HAP-1 (cell line): ENCODE data around the gene C1orf21.

ENCODE experiments used
- DNase-seq, 2 experiments: peaks; one replicate each; pipeline ENCODE4 v3.0.0-alpha.2; 2016 to 2020; ENCODE audit warnings: low spot score in 2 of 2
- H3K27me3 ChIP-seq: fragments of 250-450 bp; sonication (Bioruptor Pico); 2 replicates; pipeline ENCODE4 v1.5.1; 2020; ENCODE audit warnings: low read depth, mild to moderate bottlenecking, moderate library complexity
- H3K36me3 ChIP-seq: fragments of 250-450 bp; sonication (Bioruptor Pico); replicated peaks from 2 replicates; pipeline ENCODE4 v1.5.1; 2020; ENCODE audit warnings: mild to moderate bottlenecking
- H3K4me1 ChIP-seq: fragments of 250-450 bp; sonication (Bioruptor Pico); 2 replicates; pipeline ENCODE4 v1.5.1; 2020; ENCODE audit warnings: mild to moderate bottlenecking
- H3K4me3 ChIP-seq: fragments of 250-450 bp; sonication (Bioruptor Pico); 2 replicates; pipeline ENCODE4 v1.5.1; 2020; ENCODE audit warnings: mild to moderate bottlenecking, moderate library complexity
- H3K9me3 ChIP-seq: fragments of 250-450 bp; sonication (Bioruptor Pico); 2 replicates; pipeline ENCODE4 v1.5.1; 2020; ENCODE audit warnings: mild to moderate bottlenecking, moderate library complexity
- in situ Hi-C: fragments of 300-500 bp; cut with MboI; formaldehyde crosslinking; loops from 3 replicates; pipeline ENCODE4 v1.14.3; 2020; ENCODE audit warnings: low sequenced_read_pairs, inconsistent platforms, mixed read lengths

C1orf21 gene

DNA sequence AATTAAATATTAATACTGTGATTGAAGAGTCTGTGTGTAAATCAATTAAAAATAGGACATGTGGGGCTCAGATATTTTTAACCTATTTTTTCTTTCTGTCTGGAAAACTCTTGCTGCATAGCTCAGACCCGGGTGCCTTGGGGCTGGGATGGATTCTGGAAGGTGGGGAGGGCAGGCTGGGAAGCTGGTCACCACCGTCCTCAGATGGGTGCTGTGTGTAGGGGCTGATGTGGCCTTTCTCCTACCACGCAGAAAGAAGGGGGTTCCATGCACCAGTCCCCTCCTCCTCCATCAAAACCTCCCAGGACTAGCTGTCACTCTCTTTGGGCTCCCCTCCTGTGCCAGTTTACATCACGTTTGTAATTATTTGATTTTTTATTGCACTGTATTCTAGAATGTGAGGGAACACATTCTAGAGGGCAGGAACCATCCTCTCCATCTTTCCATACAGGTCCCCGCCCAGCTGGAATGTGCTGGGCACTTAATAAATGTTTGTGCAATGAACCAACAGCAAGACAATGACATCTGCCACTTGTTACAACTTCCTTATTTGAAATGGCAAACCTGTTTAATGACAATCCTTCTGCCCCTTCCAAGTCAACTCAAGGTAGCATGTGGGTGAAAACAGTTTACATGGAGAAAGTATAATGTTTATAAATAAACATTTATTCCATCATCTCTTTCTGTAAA lies 263.5 kb downstream of the C1orf21 start:
- DNase-seq, result no peak
- in situ Hi-C loops, result no loop called here
- no peak overlapping the region for H3K4me3 ChIP-seq

DNA sequence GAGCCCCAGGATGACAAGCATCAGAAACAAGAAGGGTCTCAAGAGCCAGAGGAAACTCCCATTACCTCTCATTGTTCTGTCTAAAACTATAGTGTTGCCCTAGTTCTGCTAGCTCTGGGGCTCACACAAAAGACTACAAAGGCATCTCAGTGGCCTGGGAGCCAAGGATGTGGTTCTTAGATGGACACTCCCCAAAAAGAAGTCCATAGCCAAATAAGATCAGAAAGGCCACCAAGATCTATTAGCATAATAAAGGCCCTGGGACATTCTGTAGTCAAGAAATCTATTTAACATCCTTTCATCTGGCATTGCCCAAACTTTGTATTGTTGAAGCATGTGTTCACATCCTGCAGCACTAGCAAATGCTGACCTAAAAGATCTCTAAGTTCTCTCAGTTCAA lies 268.4 kb downstream of the C1orf21 start:
- Histone ChIP-seq H3K4me1 (no peaks in the 10 kb centered on the region), H3K9me3 (no peaks in the 10 kb centered on the region), H3K36me3 (no peaks in the 10 kb centered on the region), H3K27me3 (no peaks in the 10 kb centered on the region), H3K4me3 (no peak overlapping the region)
- in situ Hi-C loops, result no loop called here
- no peak for DNase-seq

More for the DNA sequence above, 263.5 kb downstream of the C1orf21 start:
- Histone ChIP-seq H3K9me3 (no peaks in the 10 kb centered on the region), H3K36me3 (no peaks in the 10 kb centered on the region), H3K27me3 (no peaks in the 10 kb centered on the region), H3K4me1 (no peaks in the 10 kb centered on the region)

DNA sequence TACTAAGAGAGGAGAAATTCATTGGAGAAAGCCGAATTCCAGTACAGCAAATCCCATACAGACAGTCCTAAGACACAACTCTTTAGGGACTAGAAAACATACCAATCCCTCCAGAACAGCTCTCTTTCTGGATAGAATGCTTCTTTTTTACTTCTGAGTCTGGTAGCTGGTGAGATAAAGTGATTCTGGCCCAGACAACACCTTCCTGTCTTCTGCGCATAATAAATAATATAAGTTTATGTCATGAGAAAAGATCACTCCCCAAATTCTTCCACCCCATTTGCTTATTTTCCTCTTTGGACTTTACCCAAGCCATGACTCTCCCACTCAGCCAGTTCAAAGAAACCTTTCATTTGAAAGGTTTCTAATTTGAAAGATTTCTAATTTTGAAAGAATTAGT lies 269.4 kb downstream of the C1orf21 start:
- no peaks in the 10 kb centered on the region for H3K4me1 ChIP-seq
- in situ Hi-C loops, result no loop called here
- no peak for DNase-seq
- H3K4me3 ChIP-seq, result no peak overlapping the region
- H3K9me3 ChIP-seq, result no peaks in the 10 kb centered on the region
- no peaks in the 10 kb centered on the region for H3K27me3 ChIP-seq
- no peaks in the 10 kb centered on the region for H3K36me3 ChIP-seq

DNA sequence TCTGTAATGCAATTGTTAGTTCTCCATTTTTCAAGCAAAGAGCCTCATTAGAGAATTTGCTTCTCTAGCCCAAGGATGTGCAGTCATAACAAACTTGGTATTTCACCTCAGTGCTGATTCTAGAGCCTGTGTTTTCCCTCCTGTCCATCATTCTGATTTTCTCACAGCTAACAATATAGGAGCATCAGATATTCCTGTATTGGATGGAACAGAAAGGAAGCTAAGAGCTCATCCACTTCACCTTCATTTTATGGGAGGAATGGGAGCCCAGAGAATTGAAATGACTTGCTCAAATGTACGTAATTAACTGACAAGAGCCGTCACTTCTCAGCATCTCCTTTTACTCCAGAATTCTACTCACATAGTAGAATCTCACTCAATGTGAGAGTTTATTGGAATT lies 271.2 kb downstream of the C1orf21 start:
- Histone ChIP-seq H3K27me3 (no peaks in the 10 kb centered on the region), H3K4me3 (no peak overlapping the region), H3K4me1 (no peaks in the 10 kb centered on the region), H3K36me3 (no peaks in the 10 kb centered on the region), H3K9me3 (no peaks in the 10 kb centered on the region)
- no peak for DNase-seq
- in situ Hi-C loops, result no loop called here

DNA sequence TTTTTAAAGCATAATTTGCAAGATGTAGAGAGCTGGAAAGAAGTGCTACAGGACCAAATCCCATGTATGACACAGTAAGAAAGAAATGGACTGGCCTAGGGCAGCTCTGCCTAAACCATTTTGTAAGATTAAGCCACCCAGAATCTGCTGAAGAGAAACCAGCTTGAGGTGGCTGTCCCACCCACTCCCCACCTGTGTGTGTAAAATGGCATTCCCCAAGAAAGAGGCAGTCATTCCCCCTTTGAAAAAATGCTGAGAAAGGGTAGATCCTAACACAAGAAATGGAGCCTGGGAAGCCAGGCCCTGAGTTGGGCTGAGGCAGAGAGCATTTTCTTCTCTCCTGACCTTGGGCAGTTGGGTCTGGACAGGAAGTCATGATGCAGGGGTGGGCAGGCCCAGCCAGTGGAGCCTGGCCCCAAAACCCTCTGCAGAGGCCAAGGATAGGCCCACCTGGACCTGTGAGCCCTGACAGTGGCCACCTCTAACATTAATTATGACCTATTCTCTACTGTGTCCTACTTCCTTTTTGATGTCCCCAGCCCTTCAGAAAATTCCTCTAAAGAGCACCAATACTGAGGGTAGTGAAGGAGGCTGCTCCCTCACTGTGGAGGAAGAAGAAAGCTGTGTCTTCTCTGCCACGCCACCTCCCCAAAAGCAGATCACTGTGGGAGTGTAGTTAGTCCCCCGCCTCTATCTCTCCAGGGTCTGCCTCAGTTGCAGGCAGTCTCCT lies 273.8 kb downstream of the C1orf21 start:
- no peak for DNase-seq
- no peaks in the 10 kb centered on the region for H3K27me3 ChIP-seq
- H3K36me3 ChIP-seq, result no peaks in the 10 kb centered on the region
- H3K4me1 ChIP-seq, result no peaks in the 10 kb centered on the region
- H3K4me3 ChIP-seq, result no peak overlapping the region
- in situ Hi-C loops, result loop anchor here (10.0 kb wide), 1 partner anchor 276 kb away; the partner anchor contains the start of gene C1orf21
- H3K9me3 ChIP-seq, result no peaks in the 10 kb centered on the region

DNA sequence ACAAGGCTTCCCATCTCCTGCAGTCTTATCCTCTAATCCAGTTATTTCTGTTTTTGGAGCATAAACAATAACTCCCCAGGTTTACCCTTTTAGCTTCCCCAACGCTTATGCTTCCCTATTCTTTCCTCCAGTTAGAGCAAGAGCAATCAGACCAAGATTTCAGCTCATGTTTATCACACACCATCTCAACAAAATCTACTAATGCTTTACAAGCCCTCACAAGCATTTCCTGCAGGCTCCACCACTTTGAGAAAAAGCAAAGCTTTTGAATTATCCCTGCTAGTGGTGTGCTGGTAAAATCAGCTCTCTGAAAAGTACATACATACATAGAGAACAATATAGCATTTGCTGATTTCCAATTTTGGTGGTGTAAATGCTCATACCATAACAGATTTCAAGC lies 275.0 kb downstream of the C1orf21 start:
- in situ Hi-C loops, result loop anchor here (10.0 kb wide), 1 partner anchor 277 kb away; the partner anchor contains the start of gene C1orf21
- no peak overlapping the region for H3K4me3 ChIP-seq
- no peaks in the 10 kb centered on the region for H3K36me3 ChIP-seq
- no peak for DNase-seq
- no peaks in the 10 kb centered on the region for H3K9me3 ChIP-seq
- no peaks in the 10 kb centered on the region for H3K27me3 ChIP-seq
- no peaks in the 10 kb centered on the region for H3K4me1 ChIP-seq

DNA sequence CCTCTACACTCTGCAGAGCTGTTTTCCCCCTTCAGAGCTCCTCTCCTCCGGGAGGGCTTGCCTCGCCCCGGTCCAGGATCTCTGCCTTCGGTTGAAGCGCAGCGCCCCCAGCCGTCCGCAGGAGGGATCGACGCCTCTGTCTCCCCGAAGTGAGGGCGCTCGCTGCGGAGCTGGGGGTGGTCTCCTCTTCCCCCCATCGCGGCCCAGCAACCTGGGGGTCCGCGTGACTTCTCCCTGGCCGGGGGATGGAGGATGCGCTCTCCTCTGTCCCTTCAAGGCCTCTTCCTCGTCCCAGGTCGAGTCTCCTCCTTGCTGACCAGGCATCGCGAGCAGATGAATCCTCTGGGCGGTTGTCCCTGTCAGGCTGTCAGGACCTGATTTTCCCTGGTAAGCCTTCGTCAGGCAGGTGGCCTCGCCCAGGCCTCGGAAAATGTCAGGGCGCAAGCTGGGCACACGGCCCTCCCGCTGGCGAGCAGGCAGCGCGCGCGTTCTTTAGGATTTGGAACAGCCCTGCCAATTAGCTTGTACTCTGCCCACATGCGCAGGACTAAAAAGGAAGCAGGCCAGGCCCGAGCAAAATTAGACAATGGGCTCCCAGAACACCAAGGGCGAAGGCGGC lies 277.3 kb downstream of the C1orf21 start:
- Histone ChIP-seq H3K4me3 (no peak overlapping the region), H3K4me1 (peaks cover 16% of the 10 kb centered on the region), H3K36me3 (no peaks in the 10 kb centered on the region), H3K27me3 (no peaks in the 10 kb centered on the region), H3K9me3 (no peaks in the 10 kb centered on the region)
- in situ Hi-C loops, result loop anchor here (10.0 kb wide), 1 partner anchor 279 kb away; the partner anchor contains the start of gene C1orf21
- DNase-seq, result peak; percentile 52 to 88

DNA sequence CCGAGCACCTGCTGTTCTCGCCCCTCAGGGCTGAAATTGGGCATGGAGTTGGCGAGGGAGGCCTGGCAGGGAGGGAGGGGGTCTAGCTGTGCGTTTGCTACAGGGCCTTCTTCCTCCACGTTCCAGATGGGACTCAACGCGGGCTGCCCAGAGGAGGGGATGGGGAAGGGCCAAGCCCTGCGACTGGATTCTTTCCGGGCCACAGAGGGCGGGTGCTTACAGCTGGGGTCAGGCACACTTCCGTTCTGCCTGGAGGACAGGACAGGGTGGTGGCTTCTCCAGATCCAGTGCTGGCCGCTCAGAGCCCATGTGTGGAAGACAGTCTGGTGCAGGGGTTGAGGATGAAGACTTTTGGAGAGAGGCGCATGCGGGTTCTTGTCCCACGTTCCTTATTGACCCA lies 277.8 kb downstream of the C1orf21 start:
- Histone ChIP-seq H3K4me1 (peaks cover 21% of the 10 kb centered on the region), H3K9me3 (no peaks in the 10 kb centered on the region), H3K27me3 (no peaks in the 10 kb centered on the region), H3K36me3 (no peaks in the 10 kb centered on the region), H3K4me3 (no peak overlapping the region)
- no peak for DNase-seq
- in situ Hi-C loops, result loop anchor here (10.0 kb wide), 1 partner anchor 280 kb away; the partner anchor contains the start of gene C1orf21

DNA sequence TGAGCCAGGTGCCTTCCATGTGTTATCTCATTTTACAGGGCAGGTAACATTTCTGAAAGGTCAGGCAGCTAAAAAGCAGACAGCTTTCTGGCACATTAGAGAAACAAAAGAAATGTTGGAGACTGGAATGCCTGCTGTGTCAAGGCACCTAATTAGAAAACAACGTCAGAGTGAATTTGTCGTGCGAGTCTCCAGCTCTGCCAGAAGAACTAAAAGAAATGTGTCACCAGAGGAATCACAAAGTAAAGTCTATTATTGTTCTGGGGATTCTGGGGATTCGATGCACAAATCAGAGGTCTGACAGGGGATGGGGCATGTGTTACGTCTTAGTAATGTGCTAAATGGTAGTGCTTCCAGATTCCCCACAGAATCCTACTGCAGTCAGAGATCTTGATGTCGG lies 278.5 kb downstream of the C1orf21 start:
- in situ Hi-C loops, result loop anchor here (10.0 kb wide), 1 partner anchor 281 kb away; the partner anchor contains the start of gene C1orf21
- Histone ChIP-seq H3K27me3 (no peaks in the 10 kb centered on the region), H3K4me1 (peaks cover 28% of the 10 kb centered on the region), H3K4me3 (no peak overlapping the region), H3K36me3 (no peaks in the 10 kb centered on the region), H3K9me3 (no peaks in the 10 kb centered on the region)
- DNase-seq, result no peak

DNA sequence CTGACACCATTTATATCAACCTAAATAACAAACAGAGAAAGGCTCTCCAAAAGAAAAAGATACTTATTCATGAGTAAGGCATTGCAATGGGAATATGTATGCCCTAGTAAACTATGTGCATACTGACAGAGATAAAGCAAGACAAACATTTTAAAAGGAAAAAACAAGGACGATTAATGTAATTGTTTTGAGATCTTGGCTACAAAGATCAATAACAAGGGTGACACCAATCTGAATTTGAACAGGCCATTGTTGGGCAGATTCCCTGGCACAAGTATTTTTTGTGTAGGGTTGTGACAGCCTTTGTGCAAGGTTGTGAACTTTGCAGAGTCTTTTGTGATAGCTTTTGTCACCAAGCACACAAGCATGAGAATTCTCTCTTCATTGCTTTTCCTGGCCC lies 282.6 kb downstream of the C1orf21 start:
- H3K36me3 ChIP-seq, result no peaks in the 10 kb centered on the region
- peak; percentile 44 to 61 for DNase-seq
- peaks cover 34% of the 10 kb centered on the region for H3K4me1 ChIP-seq
- no peaks in the 10 kb centered on the region for H3K27me3 ChIP-seq
- H3K4me3 ChIP-seq, result no peak overlapping the region
- in situ Hi-C loops, result loop anchor here (10.0 kb wide), 1 partner anchor 285 kb away; the partner anchor contains the start of gene C1orf21
- H3K9me3 ChIP-seq, result no peaks in the 10 kb centered on the region

DNA sequence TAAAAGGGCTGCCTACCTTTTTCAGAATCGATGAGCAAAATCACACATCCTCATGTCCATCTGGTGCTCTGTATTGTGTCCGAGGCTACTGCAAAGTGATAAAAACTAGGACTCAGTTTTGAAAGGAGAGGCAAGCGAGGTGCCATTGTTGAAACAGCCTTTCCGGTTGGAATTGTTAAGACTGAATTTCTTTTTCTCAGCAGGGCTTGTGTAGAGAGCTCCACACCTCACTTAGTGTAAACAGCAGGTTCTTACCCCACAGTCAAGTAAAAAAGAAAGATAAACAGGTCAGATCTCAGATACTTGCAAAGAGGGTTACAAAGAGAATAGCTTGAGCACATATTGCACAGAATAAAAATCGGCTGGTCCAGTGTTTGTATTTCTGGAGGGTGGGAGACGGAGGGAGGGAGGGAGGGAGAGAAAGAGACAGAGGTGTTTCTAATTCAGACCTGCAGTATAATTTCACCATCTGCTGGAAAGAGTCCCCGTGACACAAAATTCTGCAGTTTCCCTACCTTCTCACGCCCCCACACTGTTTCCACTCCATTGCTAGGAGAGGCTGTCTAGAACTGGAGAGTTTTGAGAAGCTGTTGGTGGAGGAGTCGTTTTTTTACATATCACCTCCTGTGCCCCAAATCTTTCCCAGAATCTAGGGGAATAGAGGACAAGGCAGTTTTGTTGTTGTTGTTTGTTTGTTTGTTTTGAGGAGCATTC lies 285.3 kb downstream of the C1orf21 start:
- no peaks in the 10 kb centered on the region for H3K36me3 ChIP-seq
- DNase-seq, result no peak
- in situ Hi-C loops, result no loop called here

DNA sequence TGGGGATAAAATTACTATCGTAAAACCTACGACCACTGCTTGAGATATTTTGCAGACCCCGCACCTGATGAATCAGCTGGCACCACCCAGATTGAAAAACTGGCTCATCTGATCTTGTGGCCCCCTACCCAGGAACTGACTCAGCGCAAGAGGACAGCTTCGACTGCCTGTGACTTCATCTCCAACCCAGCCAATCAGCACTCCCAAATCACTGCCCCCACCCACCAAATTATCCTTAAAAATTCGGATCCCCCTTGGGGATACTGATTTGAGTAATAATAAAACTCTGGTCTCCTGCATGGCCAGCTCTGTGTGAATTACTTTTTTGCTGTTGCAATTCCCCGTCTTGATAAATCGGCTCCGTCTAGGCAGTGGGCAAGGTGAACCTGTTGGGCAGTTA lies 286.5 kb downstream of the C1orf21 start:
- in situ Hi-C loops, result no loop called here
- Histone ChIP-seq H3K36me3 (no peaks in the 10 kb centered on the region), H3K4me1 (peaks cover 26% of the 10 kb centered on the region), H3K4me3 (no peak overlapping the region), H3K27me3 (no peaks in the 10 kb centered on the region), H3K9me3 (no peaks in the 10 kb centered on the region)
- no peak for DNase-seq

More for the DNA sequence above, 285.3 kb downstream of the C1orf21 start:
- no peaks in the 10 kb centered on the region for H3K9me3 ChIP-seq
- H3K4me3 ChIP-seq, result no peak overlapping the region
- no peaks in the 10 kb centered on the region for H3K27me3 ChIP-seq
- H3K4me1 ChIP-seq, result peaks cover 34% of the 10 kb centered on the region

DNA sequence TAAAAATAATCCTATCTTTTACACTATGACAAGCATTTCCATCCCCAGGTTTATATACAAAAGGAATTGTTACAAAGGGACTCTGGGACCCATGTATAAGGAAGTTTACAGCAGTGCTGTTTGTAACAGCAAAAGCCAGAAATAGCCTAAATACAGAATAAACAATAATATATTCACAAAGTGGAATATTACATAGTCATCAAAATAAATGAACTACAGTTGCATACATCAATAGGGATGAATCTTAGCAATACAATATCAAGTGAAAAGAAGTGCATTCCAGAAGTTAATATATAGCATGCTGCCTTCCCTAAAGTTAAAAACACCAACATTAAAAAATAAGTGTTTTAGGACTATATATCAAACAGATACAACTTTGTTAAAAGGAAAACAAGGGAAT lies 290.5 kb downstream of the C1orf21 start:
- in situ Hi-C loops, result no loop called here

More for the DNA sequence above, 290.5 kb downstream of the C1orf21 start:
- no peaks in the 10 kb centered on the region for H3K36me3 ChIP-seq
- H3K4me3 ChIP-seq, result no peak overlapping the region
- no peaks in the 10 kb centered on the region for H3K27me3 ChIP-seq
- DNase-seq, result no peak
- H3K4me1 ChIP-seq, result no peaks in the 10 kb centered on the region
- peaks cover 8% of the 10 kb centered on the region; the same call in 1 of the 2 replicates for H3K9me3 ChIP-seq
